CD4-positive, alpha-beta T cell treated with Interferon alpha-2 for 1 hour (primary cell): ENCODE measurements around the gene IMMP2L.

Experiments used
- DNase-seq, 2 donors: peaks; one replicate each; pipeline ENCODE4 v3.0.0-alpha.2; 2020 to 2022

Gene IMMP2L

DNA sequence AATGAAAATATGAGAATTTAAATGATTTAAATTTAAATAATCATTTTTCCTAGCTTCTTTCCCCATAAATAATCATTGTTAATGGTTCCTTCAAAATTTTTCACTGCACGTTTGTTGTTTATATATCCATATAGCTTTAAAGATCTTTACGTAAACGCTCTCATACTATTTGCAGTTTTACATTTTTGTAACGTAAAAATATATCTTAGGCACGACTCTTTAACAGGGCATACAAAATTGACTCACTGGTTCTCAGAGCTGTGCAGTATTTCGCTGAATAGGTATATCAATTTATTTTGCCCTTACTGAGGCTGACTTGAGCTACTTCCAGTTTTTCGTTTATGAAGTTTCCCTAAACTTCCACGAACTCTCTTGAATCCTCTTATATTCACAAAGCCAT lies 365.6 kb downstream of the IMMP2L start:
- no peak for DNase-seq

DNA sequence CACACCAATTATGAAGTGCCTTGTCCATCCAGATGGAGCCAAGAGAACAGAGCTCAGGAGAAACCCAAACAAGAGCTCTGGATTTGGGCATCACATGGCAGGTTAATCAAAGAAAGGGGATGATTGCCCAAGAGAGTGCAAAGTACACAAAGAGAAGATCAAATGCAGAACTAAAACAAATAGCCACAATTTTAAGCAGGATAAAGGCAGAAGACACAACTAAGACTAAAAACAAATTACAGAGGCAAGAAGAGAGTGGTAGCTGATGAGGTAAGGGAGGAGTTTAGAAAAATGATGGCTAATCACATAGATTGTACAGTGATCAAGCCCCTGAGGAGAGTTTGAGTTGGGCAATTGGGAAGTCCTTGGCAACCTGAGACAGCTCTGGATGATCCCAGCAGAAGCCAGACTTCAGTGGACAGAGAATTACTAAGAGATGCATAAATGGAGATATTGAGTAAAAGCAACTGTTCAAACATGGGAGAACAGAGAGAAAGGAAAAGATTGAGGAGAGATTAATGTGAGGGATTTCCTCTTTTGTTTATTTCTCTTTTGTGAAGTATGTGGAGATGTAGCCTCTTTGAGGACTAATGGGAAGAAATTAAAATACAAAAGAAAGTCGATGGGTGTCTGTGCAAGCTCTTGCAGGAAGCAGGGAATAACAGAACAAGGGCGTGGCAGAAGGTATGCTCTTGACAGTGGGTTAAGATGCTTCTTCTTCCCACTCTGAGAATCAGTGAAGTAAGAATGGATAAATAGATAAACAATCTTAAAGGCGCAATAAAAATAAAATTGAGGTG lies 369.5 kb downstream of the IMMP2L start:
- DNase-seq, result no peak

DNA sequence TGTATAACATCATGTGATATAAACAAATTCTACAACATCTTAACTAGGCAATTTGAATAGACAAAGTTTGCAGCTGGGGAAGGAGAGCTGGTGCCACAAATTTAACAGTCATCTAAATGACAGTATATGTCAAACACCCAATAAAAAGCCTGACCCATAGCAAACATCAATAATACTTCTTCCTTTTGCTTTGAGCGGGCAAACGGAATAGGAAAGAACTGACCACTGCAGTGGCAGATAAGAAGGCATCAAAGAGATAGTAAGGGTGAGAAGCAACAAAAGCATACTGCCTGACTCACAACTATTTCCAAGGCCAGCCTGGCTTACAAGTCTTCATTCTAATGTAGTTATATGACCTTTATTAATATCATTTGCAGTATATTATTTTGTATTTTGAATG lies 371.5 kb downstream of the IMMP2L start:
- DNase-seq, result no peak

DNA sequence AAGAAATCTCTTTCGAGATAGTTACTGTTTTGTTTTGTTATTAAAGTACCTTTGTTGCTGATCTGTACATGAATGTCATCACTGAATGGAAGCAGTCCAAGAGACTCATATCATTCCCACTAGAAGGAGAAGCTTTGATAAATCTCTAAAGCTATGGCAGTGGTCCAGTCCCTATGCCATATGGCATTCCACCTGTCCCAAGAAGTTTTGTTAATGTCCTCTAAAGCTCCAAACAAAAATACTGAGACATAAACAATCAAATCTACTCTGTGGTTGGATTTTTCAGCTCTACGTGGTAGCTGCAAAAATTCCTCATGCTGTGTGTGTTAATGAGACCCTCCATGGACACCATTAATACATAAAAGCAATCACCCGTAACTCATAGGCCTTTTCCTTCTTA lies 377.3 kb downstream of the IMMP2L start:
- no peak for DNase-seq

DNA sequence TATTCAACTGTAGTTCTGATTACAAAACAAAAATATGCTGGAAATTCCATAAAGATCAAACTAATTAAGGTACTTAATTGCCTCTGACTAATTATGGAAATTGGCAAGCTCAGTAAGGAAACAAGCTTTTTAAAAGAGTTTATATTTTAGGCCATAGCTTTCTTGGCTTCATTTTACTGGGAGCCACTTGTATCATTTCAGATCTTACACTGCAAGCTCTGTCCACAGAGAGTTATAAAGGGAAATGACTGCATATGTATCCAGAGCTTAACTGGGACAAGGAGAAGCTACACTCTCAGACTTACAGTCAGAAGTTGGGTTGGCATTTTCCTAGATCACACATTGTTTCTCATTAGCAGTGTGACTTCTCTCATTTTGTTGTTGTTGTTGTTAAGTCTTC lies 379.0 kb downstream of the IMMP2L start:
- no peak for DNase-seq

DNA sequence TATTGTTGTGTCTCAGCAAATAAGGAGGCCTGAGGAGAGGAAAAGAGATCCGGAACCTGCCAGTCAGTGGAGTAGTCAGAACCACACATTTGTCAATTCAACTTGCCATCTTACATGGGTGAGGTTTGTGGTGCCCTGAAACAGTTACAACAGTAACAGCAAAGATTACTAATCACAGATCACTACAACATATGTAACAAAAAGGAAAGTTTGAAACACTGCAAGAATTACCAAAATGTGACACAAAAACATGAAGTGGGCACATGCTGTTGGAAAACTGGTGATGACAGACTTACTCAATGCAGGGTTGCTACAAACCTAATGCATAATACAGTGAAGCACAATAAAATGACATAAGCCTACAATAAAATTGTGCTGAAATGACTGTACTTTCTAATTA lies 382.0 kb downstream of the IMMP2L start:
- no peak for DNase-seq

DNA sequence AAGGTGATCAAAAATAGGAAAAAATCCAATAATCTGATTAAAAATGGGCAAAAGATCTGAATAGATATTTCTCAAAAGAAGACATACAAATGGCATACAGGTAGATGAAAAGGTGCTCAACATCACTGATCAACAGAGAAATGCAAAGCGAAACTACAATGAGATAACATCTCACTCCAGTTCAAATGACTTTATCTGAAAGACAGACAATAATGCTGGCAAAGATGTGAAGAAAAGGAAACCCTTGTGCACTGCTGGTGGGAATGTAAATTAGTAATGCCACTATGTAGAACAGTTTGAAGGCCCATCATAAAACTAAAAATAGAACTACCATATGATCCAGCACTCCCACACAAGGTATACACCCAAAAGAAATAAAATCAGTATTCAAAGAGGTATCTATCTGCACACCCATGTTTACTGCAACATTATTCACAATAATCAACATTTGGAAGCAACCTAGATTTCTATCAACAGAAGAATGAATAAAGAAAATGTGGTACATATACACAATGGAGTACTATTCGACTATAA lies 386.3 kb downstream of the IMMP2L start:
- DNase-seq, result no peak

DNA sequence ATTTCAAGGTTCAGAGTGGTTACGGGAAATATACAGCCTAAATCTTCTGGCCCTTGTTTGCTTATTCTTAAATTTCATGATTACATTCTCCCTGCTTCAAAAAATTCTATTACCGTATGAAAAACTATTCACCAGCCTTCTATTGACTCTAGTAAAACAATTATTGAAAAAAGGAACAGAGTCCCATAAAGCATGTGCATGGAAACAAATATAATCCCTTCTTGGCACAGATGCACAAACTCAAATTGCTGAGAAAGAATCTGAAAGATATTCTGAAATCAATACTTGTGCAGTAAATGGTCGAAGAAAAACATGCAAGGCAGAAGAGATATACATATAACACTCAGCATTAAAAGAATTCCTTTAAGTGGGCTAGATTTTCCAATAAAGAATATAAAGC lies 387.8 kb downstream of the IMMP2L start:
- DNase-seq, result no peak

DNA sequence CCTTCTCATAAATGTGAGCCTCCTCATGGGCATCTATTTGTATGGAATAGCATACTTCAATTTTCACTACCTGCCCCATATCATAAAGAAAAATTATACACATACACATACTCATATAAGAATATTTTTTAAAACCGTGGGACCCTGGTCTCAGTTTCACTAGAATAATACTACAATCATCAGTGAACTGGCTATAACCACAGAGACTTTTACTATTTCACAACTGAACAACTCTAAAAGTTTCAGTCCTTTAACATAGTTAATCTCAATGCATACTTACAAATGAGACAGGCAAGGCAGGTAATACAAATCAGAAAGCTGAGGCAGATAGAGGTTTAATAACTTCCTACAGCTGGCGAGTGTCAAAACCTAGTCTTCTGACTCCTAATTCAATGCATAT lies 388.3 kb downstream of the IMMP2L start:
- DNase-seq, result no peak

DNA sequence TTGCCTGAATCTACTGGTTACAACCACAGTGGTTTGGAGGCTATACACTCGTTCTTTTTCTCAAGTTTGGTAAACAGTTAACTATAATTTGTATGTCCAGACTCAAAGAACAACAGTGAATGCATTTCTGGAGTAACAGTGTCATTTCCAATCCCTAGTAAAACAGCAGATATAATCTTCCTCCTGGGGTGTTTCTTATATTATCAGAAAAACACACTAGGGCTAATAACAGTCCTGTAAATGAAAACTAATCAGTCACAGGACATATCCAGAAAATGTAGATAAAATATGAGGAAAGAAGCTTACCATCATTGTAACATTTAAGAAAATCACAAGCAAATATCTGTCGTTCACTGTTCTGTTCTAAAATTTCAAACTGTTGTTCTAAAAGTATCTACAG lies 388.8 kb downstream of the IMMP2L start:
- DNase-seq, result no peak

DNA sequence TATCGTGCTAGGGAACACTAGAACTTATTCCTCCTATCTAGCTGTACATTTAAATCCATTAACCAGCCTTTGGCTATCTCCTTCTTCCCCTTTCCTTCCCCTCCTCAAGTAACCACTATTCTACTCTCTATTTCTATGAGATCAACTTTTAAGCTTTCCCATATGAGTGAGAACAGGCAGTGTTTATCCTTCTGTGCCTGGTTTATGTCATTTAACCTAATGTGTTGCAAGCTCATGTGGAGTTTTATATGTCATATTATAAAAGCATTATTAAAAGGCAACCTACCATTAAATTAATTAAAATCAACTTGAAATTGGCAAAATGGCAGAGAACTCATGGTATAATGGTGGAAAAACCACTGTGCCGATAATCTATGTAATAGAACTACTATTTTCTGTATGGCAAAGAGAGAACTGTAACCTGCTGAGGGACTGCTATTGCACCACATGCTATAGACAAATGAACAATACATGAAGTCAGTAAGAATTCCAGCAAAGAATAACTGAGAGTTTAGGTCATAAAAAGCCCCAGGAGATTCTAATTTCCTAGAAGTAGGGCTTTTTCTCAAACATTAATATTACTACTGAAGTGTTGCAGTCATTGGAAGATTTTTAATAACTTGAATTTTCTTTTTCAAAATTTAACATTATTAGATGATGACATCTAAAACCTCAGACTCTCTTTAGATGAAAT lies 389.6 kb downstream of the IMMP2L start:
- no peak for DNase-seq

DNA sequence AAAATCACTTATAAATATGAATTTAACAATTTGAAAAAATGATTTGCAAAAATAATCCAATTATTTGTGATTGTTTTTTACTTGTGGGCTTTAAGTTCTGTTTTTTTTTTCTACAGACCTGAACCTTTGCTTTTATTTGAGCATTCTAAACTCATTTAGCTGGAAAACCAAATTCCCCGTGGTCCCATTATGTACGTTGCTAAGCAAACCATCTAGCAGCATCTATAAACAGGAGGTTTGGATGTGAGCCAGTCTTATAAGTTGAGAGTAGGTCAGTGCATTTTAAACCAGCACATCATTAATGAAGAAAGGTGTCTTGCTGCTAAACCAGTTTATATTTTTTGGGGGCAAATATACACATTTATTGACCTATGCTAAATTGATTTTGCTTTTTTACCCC lies 394.1 kb downstream of the IMMP2L start:
- DNase-seq, result no peak

DNA sequence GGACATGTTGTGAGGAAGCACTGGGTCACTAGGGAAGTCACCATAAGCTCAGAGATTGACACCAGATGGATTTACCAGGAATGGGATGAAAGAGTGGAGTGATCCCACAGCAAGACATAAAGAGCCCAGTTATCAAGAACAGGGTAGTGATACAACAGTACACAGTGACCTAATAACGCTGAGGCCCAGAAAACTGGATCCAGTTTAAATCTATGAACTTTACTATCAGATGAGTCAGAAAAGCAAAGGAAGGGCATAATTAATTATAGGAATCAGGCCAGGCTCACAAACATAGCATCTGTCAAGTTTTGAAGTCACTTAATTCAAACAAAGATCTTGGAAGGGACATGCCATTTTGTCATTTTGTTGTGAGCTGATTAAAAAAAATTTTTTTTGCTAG lies 397.9 kb downstream of the IMMP2L start:
- DNase-seq, result no peak

DNA sequence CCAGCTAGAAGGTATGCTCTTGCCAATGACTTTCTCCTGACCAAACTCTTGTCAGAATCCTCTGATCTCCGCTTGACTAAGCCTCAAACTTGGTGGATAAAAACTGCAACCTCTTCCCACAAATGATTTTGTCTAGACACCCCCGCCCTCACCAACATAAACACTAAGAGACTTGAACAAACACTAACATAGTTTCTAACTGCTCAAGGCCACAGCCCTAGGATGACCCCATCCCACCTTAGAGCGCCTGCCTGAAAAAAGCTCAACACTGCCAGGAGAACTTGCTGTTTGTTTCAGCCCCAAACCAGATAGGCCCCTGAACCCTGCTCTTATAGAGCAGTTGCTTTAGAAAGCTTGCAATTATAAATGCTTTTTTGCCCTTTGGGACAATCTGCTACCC lies 399.6 kb downstream of the IMMP2L start:
- DNase-seq, result no peak

DNA sequence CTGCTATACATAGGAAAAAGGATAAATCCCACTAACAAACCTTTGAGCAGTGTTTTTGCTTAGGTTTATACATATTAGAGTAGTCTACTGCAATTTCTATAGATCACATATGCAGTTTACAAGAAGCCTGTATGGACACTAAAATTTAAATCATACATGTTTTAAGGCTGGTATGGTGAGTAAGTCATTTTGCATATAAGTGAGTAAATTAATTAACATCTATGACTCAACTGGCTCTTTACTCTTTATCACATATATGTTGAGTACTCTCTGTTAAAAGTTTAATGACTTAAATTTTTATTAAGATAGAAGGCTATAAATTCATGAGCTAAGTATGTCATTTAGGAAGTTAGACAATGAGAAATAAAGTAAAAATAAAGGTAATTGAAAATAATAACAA lies 402.0 kb downstream of the IMMP2L start:
- no peak for DNase-seq

DNA sequence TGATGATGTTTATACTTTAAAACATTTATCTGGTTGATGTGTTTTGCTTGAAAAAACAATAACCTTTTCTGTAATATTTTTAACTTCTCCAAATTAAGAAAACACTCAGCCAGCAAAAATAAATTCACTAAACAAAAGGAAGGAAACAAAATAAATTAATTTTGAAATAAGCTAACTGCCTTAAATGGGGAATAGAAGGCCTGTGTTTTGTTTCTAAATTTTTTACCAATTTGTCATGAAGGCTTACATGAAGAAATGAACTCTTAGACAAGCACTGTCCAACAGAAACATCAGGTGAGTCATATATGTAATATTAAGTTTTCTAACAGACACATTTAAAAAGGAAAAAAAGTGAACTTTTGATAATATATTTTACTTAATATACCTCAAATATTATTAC lies 402.9 kb downstream of the IMMP2L start:
- DNase-seq, result no peak

DNA sequence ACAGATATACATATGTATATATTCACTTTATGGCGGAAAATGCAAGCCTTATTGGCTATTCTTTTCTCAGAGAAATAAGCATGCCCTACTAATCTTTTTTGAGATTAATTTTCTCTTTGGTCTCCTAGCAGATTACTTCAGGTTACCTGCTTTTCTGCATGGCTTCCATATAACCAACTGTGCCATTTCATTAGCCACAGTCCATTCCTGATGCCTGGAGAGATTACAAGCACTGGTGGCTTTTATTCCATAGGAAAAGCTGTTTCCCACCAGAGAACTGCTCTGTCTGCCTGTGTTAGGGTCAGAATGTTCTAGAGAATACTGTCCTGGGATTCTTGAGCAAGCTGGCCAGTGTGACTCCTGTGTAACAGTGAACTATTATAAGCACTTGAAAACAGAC lies 411.6 kb downstream of the IMMP2L start:
- no peak for DNase-seq

DNA sequence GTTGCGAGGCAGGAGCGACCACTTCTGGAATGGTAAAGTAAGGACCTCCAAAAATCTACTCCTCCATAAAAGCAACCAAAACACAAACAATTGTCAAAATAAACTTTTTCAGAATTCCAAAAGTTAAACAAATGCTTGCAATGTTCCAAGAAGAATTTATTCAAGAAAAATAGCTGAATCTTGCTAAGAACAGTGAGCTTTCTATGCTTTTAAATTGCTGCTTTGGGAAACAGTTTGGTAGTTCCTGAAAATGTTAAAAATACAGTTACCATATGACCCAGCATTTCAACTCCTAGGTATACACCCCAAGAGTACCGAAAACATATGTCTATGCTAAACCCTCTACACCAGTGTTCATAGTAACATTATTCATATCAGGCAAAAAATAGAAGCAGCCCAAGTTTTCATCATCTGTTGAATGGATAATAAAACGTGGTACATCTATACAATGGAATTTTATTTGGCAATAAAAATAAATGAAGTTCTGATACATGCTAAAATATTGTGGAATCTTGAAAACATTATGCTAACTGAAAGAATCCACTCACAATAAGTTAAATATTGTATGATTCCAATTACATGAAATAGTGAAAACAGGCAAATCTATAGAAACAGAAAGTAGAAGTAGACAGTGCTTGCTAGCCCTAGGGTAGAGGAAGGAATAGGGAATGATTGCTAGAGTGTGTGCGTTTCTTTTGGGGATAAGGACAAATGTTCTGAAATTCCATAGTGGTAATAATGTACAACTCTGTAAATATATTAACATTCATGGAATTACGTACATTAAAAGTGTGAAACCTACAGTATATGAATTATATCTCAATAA lies 414.4 kb downstream of the IMMP2L start:
- DNase-seq, result no peak

DNA sequence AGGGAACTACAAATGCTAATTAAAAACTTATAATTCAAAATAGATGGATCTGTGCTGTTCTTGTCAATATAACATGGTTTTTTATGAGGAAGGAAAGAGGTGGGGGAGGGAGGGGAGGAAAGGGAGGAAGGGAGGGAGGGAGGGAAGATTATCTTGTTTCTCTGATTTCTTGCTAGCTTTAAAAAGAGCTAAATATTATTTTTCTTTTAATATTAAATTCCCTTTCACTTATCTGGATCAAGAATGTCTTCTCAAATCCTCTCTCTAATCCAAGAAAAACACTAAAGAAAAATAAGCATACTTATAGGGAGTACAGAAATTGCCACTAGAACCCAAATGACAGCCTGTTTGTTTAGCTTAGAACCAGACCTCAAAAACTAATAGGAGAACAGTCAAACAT lies 416.2 kb downstream of the IMMP2L start:
- no peak for DNase-seq

DNA sequence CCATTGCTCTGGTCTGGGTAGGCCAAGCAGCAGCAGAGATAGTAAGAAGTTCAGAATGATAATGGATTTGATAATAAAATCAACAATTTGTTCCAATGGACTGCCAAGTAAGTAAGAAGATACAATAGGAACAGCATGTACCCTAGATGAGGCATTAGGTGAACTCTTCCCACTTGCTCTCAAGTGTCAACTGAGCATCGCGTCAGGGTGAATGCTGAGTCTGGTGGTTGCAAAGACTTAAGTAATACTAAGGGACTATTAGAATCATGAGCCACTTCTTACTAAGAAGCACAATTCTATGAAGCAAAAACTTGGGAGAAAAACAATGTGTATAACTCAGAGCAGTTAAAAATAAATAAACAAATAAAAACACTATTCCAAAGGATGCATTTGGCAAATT lies 416.8 kb downstream of the IMMP2L start:
- DNase-seq, result no peak

DNA sequence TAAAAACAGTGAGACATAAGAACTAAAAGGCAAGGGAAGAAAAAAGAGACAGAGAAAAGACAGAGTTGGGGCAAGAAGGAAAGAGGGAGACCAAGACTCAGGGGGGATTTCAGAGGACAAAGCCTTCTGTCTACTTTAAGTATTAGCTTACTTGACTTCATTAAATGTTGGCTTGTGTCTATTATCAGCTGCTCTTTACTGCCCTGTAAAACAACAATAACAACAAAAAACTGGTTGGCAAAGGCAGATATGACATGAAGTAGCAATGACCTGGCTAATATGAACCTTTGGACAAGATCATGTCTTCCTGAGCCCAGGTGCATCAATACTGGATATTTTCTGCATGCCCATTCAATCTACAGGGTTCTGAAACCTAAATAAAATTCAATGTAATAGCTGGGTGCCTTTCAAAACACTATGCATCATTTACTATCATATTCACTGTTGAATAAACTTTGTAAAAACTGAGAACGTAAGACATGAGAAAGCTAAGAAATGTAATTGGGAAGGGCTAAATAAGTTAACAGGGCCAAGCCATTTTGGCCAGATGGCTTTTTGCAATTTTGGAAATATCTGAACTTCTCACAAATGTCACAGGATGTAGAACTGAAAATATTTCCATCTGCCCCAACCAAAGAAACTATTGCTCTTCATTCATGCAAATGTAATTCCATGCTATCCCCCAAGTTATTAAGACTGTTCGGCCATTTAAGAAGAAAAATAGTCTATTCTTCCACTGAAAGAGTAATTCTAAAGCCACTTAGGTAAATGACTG lies 422.0 kb downstream of the IMMP2L start:
- DNase-seq, result no peak

DNA sequence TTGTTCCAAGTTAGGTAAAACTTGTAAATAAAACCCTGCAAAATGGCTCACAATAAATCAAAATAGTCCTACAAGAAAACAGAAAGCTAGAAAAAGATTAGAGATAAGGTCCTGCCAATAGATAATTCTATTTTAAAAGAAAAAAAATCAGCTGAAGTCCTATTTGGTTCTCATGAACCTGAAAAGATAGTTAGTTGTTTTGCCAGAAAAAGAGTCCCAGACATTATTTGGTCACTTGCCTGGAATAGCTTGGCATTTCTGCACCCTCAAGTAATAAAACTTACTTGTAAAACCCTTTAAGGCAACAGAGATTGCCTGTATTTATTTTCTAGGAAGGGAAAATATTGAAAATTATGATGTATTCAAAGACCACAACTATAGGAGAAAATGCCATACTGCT lies 423.7 kb downstream of the IMMP2L start:
- DNase-seq, result no peak

DNA sequence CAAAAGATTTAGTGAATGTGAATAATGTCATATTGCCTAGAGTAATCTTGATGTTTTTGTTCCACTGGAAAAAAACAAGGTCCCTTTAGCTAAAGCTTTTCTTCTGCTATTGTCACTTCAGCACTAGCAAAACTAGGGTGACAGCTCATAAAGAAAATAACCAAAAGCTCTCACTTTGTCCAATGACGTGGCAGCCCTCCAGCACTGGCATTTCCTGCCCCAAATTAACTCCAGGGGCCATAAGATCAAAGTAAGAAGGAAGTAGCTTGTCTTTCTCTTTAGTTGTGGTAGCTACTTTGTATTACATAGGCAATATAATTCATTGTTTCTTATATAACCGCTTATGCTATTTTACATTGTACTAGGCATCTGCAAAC lies 424.1 kb downstream of the IMMP2L start:
- peak; percentile 23 to 61 for DNase-seq
